GM19238 (cell line): ENCODE measurements around the gene WDR27.

Experiments
- DNase-seq: peaks from one replicate; pipeline ENCODE4 v3.0.0; 2011; ENCODE audit warnings: low spot score; ENCODE audit not compliant: insufficient read length

The WDR27 gene

DNA sequence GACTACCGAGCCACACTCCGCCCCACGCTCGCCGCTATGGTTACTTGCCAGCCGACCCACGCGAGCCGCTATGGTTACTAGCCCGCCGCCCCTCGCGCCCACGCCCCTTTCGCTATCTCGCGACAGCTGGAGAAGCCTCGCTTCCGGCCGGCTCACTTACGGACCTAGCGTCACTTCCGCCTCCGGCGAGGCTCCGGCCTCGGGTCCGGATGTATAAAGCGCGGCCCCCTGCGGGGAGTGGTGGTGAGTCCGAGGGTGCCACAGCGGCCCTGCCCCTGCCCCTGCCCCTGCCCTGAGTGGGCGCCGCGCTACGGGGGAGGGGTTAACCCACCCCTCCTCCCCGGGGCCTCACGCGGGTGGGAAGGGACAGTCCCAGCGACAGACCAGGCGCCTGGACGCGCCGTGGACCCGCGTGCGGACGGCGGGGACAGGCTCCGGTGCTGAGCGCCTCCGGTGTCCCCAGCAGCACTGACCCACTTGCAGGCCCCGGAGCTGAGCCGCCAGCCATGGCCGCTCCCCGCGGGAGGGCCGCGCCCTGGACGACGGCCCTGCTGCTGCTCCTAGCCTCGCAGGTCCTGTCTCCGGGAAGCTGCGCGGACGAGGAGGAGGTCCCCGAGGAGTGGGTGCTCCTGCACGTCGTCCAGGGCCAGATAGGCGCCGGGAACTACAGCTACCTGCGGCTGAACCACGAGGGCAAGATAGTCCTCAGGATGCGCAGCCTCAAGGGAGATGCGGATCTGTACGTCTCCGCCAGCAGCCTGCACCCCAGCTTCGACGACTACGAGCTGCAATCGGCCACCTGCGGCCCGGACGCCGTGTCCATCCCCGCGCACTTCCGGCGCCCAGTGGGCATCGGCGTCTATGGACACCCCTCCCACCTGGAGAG, at the start of gene WDR27, which contains the start of gene C6orf120:
Gene WDR27, minus strand, starts transcription at position 76 of the 886 bp plus-strand sequence. CDS start 13,024 bp downstream, outside the sequence.
Gene C6orf120, plus strand, starts transcription at position 173 of the 886 bp plus-strand sequence. Its CDS starts 334 bp downstream, at position 507.
- DNase-seq = peak; percentile 93

DNA sequence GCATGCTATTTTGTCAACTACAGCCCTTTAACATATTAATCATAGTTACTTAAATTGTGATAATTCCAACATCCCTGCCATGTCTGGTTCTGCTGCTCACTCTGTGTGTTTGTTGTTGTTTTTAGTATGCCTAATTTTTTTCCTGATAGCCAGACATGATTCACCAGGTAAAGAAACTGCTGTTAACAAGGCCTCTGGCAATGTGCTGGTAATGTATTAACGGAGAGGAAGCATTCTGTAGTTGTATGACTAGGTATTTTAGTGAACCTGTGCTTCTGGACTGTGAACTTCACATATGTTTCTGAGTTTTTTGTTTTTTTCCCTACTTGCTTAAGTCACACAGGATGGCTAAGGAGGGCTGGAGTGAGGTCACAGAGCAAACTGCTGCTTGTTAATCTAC, 44.7 kb upstream of the WDR27 start:
- no peak for DNase-seq

DNA sequence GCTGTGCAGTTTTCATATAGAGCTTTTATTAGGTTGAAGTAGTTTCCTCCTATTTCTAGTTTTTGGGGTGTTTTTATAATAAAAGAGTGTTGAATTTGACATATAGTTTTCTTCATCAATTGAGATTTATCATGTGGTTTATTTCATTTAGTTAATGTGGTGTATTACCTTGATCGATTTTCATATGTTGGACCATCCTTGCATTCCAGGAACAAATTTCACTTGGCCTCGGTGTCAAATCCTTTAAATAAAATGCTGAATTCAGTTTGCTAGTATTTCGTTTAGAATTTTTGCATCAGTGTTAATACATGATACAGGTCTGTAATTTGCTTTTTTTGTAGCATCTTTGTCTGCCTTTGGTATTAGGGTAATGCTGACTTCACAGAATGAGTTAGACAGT, 43.6 kb upstream of the WDR27 start:
- DNase-seq = no peak

DNA sequence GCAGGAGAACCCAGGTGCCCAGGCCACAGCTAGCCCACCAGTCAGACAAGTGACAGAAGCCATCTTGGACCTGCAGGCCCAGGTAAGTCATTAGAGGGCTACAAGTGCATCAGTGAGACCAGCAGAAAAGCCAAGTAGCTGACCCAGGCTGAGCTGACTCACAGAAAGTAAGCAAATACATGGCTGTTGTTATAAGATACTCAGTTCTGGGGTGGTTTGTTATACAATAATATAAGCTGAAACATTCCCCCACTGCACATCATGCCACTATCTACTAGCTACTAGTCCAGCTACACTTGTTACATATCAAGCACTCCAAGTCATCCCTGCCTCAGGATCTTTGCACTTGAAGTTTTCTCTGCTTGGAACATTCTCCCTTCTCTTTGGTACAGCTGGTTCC, 39.5 kb upstream of the WDR27 start:
- DNase-seq = no peak

DNA sequence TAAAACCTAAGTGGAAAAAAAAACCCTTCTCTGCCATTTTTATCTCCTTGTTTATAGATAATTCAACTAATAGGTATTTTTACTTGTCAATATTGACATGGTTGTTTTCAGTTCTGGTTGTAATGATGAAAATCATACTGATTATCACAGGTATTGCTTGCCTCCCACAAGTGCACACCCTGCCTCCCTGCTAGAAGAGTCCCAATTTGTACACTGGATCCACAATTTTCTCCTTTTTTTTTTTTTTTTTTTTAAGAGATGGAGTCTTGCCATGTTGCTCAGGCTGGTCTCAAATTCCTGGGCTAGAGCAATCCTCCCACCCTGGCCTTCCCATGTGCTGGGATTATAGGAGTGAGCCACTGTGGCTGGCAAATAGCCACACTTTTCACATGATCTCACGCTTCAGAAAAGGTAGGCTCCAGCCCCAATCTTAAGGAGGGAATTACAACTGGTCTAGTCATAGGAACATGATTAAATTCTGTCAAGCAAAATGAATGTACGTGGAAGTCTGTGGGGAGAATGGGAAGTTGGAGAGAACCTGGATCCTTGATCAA, 37.2 kb upstream of the WDR27 start:
- no peak for DNase-seq

DNA sequence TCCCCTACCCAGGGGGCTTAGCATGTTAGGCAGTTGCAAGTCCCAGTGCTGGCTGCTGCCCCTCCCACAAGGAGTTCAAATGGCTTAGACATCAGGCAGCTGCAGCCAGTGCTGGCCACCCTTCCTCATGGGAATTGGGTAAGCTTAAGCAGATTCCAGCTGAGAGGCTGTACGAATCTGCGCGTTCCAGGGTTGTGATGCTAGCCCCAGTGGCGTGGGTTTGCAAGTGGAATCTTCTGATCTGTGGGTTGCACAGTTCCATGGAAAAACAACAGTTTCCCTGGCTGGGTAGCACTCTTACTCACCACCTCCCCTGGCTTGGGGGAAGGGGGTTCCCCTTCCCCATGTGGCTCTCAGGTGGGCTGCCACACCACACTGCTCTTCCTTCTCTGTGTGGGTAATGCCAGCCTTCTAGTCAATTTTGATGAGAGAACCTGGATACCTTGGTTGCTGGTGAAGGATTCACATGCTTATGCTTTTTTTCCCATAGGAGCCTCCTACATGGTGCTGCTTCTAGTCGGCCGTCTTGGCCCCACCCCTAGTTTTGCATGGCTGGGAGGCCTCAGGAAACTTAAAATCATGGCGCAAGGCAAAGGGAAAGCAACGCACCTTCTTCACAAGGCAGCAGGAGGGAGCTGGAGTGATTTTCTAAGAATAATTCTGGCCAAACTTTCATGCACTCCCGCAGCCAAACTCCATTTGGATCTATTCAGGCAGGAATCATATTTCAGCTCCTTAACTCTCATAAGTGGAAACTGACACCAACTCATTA, 36.6 kb upstream of the WDR27 start:
- no peak for DNase-seq

DNA sequence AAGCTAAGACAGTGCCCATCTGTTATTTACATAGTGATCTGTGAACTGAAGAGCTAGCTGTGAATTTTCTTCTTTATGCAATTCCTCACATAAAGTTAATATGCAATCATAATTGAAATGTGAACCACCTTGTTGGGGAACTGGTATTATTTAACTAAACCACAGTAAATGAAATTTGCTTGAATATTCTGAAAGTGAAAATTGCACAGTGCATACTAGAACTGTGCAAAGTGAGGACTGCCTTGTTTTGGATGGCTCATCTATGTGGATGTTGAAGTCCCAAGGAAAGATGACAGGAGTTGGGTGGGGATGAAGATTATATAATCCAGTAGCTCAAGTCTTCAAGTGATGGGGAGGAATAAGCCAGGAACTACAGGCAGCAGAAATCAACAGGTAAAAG, 28.1 kb upstream of the WDR27 start:
- no peak for DNase-seq

DNA sequence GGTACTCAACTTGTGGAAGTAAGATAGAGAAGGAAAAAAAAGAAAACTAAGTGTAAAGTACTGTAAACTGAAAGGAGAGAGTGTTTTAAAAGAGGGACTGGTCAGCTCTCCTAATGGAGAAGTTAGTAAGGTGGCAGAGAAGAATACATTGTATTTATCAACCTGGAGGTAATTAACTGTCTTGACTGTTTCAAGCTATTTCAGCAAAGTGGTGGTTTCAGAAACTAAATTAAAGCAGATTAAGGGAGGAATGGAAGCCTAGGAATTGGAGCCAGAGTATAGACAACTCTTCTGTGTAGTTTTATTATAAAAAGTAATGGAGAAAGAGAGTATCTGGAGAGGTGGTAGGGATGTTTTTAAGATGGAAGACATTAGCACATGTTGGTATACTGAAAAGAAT, 25.1 kb upstream of the WDR27 start:
- no peak for DNase-seq

DNA sequence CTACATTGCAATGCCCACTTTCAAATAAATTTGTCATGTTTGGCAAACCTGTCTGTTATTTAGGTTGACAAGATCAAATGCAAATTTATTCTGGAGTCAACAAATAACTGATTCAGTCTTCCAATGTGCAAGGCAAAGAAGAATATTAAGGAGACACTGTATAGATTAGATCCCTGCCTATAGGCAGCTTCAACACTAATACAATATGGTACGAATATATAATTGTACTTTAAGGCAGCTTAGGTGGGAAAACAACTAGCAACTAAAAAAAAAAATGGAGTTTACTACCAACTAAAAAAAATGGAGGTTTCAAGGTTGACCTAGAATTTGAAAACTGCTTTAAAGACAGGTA, 24.2 kb upstream of the WDR27 start:
- DNase-seq = no peak

DNA sequence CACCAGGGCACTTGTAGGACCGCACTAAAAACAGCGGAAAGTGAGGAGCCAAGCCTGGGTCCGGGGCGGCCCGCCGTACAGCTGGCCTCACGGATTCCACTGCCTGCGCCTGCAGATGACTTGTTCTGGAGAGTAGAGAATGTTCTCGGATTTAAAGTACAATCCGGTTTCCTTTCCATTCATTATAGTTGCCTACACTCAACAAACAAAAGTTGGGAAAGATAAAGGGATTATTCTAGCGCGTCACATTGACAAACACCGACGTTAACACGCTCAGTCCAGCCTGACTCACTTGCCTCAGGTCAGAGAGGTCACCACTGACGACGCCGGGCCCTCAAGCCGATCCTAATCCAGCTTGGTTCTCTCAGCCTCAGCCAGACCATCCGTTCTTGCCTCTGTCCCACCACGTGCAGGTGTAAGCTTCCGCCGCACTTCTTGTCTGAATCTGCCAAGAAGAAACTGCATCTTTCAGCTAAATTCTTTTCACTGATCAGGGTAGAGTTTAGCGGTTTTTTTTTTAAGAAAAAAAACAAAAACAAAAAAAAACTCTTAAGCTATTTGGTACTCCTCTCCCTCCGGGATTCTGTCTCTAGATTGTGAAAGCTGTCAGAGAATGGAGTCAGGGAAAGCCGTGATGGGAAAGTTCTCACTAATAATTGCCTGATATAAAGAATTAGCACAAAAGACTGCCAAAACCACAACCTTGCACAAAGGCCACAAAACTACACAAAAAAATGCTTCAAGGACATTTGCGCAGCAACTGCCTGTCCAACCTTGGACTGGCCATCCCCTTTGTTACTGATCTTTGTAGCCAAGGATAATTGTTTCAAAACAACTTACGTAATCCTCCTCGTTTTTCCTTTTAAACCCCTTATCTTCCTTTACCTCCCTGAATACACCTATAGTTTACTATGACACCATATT, 23.6 kb upstream of the WDR27 start:
- no peak for DNase-seq

DNA sequence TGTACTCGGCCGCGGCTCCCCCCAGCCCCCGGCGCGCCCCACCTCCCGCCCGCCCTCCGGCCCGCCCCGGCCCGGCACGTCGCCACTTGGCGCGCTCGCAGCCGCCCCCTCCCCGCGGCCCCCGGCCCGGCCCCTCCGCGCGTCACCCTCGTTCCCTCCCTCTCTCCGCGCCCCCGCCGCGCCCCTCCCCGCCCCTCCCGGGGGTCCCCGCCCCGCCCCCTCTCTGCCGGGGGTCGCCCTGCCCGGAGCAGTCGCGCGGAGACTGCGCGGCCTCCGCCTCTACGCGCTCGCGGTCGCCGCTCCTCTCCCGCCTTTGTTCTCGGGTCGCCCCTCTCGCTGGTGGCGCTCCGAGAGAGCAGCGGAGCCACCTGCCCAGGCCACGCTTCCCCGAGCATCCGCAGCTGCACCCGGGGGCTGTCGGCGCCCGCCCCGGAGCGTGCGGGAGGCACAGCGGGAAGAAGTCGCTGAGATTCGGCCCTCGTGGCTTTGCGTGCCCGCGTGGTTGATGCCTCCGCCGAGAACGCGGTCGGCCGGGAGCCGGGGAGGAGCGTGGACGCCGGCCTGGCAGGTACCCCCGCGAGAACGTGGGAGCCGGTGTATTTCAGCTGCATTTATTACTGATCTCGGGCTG, 22.8 kb upstream of the WDR27 start, which contains the start of gene PHF10:
Gene PHF10, minus strand, starts transcription at position 7 of the 631 bp plus-strand sequence. CDS start 569 bp downstream, outside the sequence.
- DNase-seq = peak; percentile 58

DNA sequence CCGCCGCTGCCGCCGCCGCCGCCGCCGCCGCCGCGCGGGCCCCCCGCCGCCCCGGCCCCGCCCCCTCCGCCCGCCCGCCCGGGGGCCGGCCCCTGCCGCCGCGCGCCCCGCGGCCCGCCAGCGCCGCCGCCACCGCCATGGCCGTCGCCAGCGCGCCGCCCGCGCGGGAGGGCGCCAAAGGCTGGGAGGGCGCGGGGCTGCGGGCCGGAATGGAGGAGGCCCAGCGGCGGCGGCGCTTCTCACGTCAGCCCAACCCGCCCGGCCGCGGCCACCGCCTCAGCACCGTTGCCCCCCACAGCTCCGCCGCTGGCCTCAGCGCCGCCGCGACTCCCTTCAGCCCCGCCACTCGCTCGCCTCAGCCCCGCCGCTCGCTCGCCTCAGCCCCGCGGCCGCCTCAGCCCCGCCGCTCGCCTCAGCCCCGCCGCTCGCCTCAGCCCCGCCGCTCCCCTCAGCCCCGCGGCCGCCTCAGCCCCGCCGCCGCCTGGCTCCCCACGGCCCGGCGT, 22.2 kb upstream of the WDR27 start:
- peak; percentile 46 for DNase-seq

DNA sequence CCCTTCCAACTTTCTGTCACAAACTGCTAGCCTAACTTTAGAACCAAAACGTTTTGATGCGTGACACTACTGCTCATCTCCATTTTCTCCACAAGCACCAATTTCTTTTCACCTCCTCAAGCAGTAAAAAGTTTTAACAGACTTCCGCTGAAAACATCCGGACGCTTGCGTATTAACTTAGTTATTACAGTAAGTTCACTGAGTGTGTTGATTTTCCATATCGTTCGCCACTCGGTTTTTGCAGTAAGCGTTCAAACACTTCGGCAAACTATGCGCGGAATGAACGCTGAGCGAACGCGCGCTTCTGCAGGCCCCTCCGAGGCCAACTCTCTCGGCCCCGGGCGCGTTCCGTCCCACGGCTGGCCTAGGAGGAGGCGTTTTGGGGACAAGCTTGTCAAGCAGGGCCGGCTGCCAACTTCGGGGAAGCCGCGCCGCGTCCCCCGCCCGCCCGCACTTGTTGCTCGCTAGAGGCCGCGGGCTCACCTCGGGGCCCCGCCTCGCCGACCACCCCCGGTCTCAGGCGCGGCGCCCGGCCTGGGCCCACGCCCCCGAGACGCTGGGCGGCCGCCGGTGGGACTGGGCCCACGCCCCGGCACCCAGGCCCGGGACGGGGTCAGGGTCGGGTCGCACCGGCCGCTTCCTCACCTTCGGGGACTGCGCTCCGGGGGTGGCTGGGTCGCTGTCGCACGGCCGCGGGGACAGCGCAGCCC, 21.5 kb upstream of the WDR27 start:
- peak; percentile 50 for DNase-seq

DNA sequence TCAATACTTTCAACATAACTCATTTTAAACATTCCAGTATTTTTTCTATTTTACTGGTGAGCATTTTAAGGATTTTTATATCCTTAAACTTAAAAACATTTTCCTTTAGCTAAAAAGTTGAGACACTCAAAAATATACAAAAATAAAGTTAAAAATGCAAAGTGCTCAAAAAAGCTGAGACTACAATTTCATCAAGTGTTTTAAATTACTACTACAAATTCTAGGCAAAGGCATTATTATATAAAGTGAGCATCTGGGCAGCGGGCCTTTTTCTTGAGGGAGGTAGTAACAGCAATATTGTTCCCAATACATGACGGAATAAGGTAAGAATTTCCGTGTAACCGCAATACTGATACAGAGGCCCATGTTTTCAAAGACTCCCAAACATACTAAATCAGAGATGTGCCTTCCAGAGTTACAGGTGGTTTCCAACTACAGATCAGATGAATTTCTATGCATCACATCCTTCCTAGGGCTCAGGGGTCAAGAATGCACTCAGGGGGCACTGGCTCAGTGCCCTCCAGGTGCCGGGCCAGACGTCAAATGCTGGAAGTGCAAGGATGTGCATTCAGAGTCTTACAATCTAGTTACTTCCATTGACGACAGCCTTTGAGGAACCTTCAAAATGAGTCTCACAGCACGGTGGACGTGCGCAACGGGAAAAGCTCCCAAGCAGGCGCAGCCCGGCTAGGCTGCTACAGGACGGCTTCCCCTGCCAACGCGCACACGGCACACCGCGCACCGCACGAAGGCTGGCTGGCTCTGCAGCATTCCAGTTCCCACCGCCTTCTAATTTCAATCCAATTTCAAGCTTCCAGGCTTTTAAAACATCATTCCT, 20.8 kb upstream of the WDR27 start:
- peak; percentile 20 for DNase-seq

DNA sequence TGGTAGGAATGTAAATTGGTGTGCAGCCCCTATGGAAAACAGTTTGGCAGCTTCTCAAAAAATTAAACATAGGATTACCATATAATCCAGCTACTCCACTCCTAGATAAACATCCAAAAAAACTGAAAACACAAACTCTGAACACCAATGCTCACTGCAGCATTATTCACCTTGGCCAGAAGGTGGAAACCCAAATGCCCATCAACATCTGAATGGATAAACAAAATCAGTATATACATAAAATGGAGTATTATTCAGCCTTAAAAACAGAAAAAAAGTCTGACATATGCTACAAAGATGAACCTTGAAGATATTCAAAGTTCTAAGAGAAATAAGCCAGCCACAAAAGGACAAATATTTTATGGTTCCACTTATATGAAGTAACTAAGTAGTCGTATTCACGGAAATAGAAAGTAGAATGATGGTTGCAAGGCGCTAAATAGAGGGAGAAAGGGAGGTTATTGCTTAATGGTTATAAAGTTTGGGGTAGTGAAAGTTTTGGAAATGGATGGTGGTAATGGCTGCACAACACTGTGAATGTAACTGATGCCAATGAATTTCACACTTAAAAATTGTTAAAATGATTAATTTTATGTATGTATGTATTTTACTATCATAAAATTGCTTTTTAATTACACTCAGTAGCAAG, 18.5 kb upstream of the WDR27 start:
- DNase-seq = no peak

DNA sequence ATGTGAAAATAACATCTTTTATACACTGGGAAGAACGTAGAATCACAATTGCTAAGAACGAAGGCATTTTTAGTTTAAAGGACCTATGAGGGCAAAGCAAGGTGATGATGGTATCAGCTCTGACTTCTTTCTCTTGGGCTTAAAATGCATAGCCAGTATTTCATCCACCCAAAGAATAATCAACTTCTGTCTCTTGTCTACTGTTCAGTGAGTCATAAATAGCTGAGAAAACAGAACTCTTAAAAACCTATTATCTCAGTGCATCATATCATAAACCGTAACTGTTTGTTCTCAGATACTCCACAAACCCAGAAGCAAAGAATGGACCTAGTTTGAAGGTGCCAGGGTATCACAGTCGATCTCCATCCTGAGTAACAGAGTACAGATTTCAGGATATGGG, 17.3 kb upstream of the WDR27 start:
- no peak for DNase-seq

DNA sequence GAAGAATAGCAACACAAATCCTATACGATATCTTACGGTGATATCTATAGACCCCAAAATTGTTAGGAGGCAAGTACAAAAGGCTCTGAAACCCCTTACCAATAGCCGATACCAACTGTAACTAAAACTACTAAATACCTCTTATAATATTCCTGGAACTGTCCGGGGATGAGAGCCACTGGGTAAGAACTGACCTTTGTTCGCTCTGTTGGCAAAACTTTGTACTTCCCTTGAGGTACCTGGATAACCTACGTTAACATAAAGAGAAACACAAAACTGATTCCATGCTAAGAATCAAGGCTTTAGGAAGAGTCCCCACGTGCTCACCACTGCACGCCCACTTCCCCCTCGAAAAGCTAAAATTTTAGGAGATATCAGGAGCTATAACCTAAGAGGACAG, 12.8 kb upstream of the WDR27 start:
- DNase-seq = no peak

DNA sequence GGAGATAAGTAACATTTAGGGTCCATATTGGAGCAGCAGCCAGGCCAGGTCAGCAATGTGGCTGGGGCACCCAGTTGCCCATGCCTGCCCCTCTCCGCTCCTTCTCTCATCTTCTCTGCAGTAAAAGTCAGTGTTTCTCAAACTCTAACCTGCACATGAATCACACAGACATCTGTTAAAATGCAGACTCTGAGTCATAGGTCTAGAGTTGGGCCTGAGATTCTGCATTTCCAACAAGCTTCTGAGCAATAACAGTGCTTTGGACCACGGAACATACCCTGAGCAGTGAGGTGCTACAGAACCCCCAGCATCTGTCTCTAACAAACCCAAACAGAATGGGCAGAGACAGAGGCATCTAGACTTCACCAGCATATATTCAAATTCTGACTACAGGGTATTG, 12.3 kb upstream of the WDR27 start:
- no peak for DNase-seq
